Measurements from ENCODE around the gene RTP2. TPM values are rescaled to one million over a fixed set of nuclear protein-coding genes. Genes with fewer than 3 reads are reported as not detected.
A peak's percentile ranks its signal among the peaks of the same experiment; 100 is the strongest.

The RTP2 gene
- total and polyA plus RNA-seq, 9 of the 15 experiments (the other 6 are each of a cell fraction or from before 2014, with no cell fraction given): not detected

GRCh38 chr3:187745201-187746058 lies 43.1 kb upstream of the RTP2 start, which contains the start of gene BCL6 (continued):
- TF ChIP-seq PATZ1 (CRISPR knock-in tag; IDR thresholded peaks at IDR 0.05; ENCODE audit: borderline replicate concordance) (no peak), NR2C2 (CRISPR knock-in tag; IDR thresholded peaks at IDR 0.05) (no peak), NR2C2 (tag; IDR thresholded peaks at IDR 0.05) (peak; percentile 46; the same call in 1 of the 2 replicates), MTF1 (CRISPR knock-in tag; IDR thresholded peaks at IDR 0.05; ENCODE audit: borderline replicate concordance) (no peak), HNRNPL (IDR thresholded peaks at IDR 0.05; ENCODE audit: low read depth, low read length) (no peak), BCOR (IDR thresholded peaks at IDR 0.05) (peak; percentile 58; the same call in 1 of the 2 replicates), PHF8 (IDR thresholded peaks at IDR 0.05; ENCODE audit: borderline replicate concordance, low read length) (peak; percentile 38; the same call in 1 of the 2 replicates), DDX20 (tag; IDR thresholded peaks at IDR 0.05; ENCODE audit: low read depth) (0 out of 2 replicates have a peak, but pooled peaks have one; percentile 21), JUN (IDR thresholded peaks at IDR 0.05; ENCODE audit: borderline replicate concordance, low read depth, low read length) (peak; percentile 71; the same call in 1 of the 2 replicates), JUN (CRISPR knock-in tag; IDR thresholded peaks at IDR 0.05; ENCODE audit: borderline replicate concordance) (no peak), FOXM1 (IDR thresholded peaks at IDR 0.05; ENCODE audit: low read depth) (peak; percentile 35; the same call in 1 of the 2 replicates), FOXM1 (CRISPR knock-in tag; IDR thresholded peaks at IDR 0.05; ENCODE audit: low read depth) (no peak), DEAF1 (CRISPR knock-in tag; IDR thresholded peaks at IDR 0.05) (no peak; the same call in 1 of the 2 replicates), SRSF9 (IDR thresholded peaks at IDR 0.05; ENCODE audit: borderline replicate concordance, low read depth, low read length) (no peak), NCOA1 (IDR thresholded peaks at IDR 0.05; ENCODE audit: low read depth) (peak; percentile 95), ZBTB34 (CRISPR knock-in tag; IDR thresholded peaks at IDR 0.05) (no peak), MLX (CRISPR knock-in tag; conservative IDR thresholded peaks at IDR 0.05) (no peak), CCNT2 (IDR thresholded peaks at IDR 0.05; ENCODE audit: borderline replicate concordance, extremely low read depth, insufficient read length, low read depth, low read length) (peak; percentile 92), RNF2 (IDR thresholded peaks at IDR 0.05) (peak; percentile 90), RHOXF2B (CRISPR knock-in tag; conservative IDR thresholded peaks at IDR 0.05) (no peak), ILK (tag; IDR thresholded peaks at IDR 0.05; ENCODE audit: borderline replicate concordance, low read depth) (no peak), RB1 (IDR thresholded peaks at IDR 0.05; ENCODE audit: low read depth) (0 out of 2 replicates have a peak, but pooled peaks have one; percentile 49)

Data from K562 (cell line).